Neural progenitor cell (in vitro differentiated cells): Measurements from ENCODE around the gene SIL1.

ENCODE experiments used
- EZH2 ChIP-seq: fragments of 200-600 bp; sonication (generic); IDR thresholded peaks from 2 replicates; pipeline ENCODE4 v1.6.1; 2017; ENCODE audit warnings: antibody characterized with exemption, mild to moderate bottlenecking, moderate library complexity
- EZH2phosphoT487 ChIP-seq: fragments of 200-600 bp; sonication (generic); IDR thresholded peaks from 2 replicates; pipeline ENCODE4 v1.6.1; 2017; ENCODE audit warnings: antibody characterized with exemption
- TF ChIP-seq, protein P1 (sequence below): fragments of 200-600 bp; sonication (generic); IDR thresholded peaks from 2 replicates; pipeline ENCODE4 v1.5.1; 2017; ENCODE audit warnings: antibody characterized with exemption, mild to moderate bottlenecking

DNA sequence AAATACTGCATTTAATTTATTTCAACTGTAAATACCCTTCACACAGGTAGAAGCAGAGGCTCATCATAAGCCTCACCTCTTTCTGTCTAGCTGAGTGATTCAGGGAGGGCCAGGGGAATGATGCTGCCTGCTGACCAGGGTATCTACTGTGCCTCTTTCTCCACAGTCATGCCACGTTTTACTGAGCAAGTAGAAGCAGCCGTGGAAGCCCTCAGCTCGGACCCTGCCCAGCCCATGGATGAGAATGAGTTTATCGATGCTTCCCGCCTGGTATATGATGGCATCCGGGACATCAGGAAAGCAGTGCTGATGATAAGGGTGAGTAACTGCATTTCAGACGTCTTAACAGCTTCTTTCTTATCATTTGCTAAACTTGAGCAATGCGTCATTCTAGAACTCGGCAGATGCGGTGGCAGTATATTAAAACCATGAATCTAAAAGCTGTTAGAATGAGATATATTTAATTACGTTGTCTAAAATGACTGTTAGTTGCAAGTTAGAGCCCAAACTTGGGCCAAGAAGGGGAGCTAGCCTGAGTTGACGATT, 273.0 kb downstream of the SIL1 start:
- TF ChIP-seq, protein P1, sequence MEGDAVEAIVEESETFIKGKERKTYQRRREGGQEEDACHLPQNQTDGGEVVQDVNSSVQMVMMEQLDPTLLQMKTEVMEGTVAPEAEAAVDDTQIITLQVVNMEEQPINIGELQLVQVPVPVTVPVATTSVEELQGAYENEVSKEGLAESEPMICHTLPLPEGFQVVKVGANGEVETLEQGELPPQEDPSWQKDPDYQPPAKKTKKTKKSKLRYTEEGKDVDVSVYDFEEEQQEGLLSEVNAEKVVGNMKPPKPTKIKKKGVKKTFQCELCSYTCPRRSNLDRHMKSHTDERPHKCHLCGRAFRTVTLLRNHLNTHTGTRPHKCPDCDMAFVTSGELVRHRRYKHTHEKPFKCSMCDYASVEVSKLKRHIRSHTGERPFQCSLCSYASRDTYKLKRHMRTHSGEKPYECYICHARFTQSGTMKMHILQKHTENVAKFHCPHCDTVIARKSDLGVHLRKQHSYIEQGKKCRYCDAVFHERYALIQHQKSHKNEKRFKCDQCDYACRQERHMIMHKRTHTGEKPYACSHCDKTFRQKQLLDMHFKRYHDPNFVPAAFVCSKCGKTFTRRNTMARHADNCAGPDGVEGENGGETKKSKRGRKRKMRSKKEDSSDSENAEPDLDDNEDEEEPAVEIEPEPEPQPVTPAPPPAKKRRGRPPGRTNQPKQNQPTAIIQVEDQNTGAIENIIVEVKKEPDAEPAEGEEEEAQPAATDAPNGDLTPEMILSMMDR: no peak
- TF ChIP-seq EZH2phosphoT487 (no peak), EZH2 (no peak)
